Smooth muscle cell (in vitro differentiated cells): ENCODE data around the gene TCL1B. TPM values are rescaled to one million over a fixed set of nuclear protein-coding genes. Genes with fewer than 3 reads are reported as not detected.
"Not testable (repeated sequence)": the region's sequence is repeated elsewhere in the genome, so short reads cannot be mapped to it uniquely, and the experiment has no call there.

Experiments used
- DNase-seq: peaks from one replicate; lab custom pipeline; 2025; ENCODE audit not compliant: unreplicated experiment; lab: John Stamatoyannopoulos, UW
- H2AFZ ChIP-seq: fragments of 200-600 bp; sonication (generic); 2 replicates; pipeline ENCODE4 v1.6.0; 2016; ENCODE audit warnings: antibody characterized with exemption, low read depth, mild to moderate bottlenecking
- H3F3A ChIP-seq: fragments of 200-600 bp; sonication (generic); 2 replicates; pipeline ENCODE4 v1.6.0; 2017; ENCODE audit warnings: antibody characterized with exemption, low read depth
- H3K27ac ChIP-seq: fragments of 200-600 bp; sonication (generic); 2 replicates; pipeline ENCODE4 v1.5.1; 2016; ENCODE audit warnings: low read depth, mild to moderate bottlenecking
- H3K27me3 ChIP-seq: fragments of 200-600 bp; sonication (generic); 2 replicates; pipeline ENCODE4 v1.6.1; 2016; ENCODE audit warnings: low read depth, mild to moderate bottlenecking
- H3K36me3 ChIP-seq: fragments of 200-600 bp; sonication (generic); 2 replicates; pipeline ENCODE4 v1.5.1; 2016; ENCODE audit warnings: low read depth
- H3K4me1 ChIP-seq: fragments of 200-600 bp; sonication (generic); 2 replicates; pipeline ENCODE4 v1.5.1; 2016; ENCODE audit warnings: low read depth
- H3K4me2 ChIP-seq: fragments of 200-600 bp; sonication (generic); 2 replicates; pipeline ENCODE4 v1.6.0; 2016; ENCODE audit warnings: mild to moderate bottlenecking
- H3K4me3 ChIP-seq: fragments of 200-600 bp; sonication (generic); 2 replicates; pipeline ENCODE4 v1.5.1; 2016; ENCODE audit warnings: mild to moderate bottlenecking
- H3K79me2 ChIP-seq: fragments of 200-600 bp; sonication (generic); 2 replicates; pipeline ENCODE4 v1.6.0; 2016; ENCODE audit warnings: low read depth, mild to moderate bottlenecking
- H3K9ac ChIP-seq: fragments of 200-600 bp; sonication (generic); 2 replicates; pipeline ENCODE4 v1.6.0; 2016; ENCODE audit warnings: low read depth
- H3K9me3 ChIP-seq: fragments of 200-600 bp; sonication (generic); replicated peaks from 2 replicates; pipeline ENCODE4 v1.5.1; 2016; ENCODE audit warnings: low read depth
- H4K20me1 ChIP-seq: fragments of 200-600 bp; sonication (generic); 2 replicates; pipeline ENCODE4 v1.6.0; 2016; ENCODE audit warnings: low read depth
- WGBS: methylation state at CpG from one replicate; pipeline ENCODE4 v1.1.7; 2016; ENCODE audit warnings: low lambda C conversion rate; 5-methylcytosine and 5-hydroxymethylcytosine counted together
- polyA plus RNA-seq: library from polyadenylated mRNA; unstranded; fragments of >200 nt; fragmentation: Nextera tagmentation; extraction: Ambion mirVana; gene quantifications from 2 replicates; pipeline ENCODE4 v1.2.1, GENCODE V29; 2016
- total RNA-seq: library from RNA; depleted of rRNA; stranded (reverse); fragments of >200 nt; gene quantifications from 2 replicates; pipeline ENCODE4 v1.2.3, GENCODE V29; 2014
- TF ChIP-seq, protein P1 (sequence below): fragments of 200-600 bp; sonication (generic); IDR thresholded peaks from 2 replicates; pipeline ENCODE4 v1.5.1; 2017; ENCODE audit warnings: borderline replicate concordance, mild to moderate bottlenecking, antibody characterized with exemption; ENCODE audit not compliant: insufficient read depth, poor library complexity, severe bottlenecking

Gene TCL1B
- total and polyA plus RNA-seq, 2 experiments from 2014 or later = not detected

DNA sequence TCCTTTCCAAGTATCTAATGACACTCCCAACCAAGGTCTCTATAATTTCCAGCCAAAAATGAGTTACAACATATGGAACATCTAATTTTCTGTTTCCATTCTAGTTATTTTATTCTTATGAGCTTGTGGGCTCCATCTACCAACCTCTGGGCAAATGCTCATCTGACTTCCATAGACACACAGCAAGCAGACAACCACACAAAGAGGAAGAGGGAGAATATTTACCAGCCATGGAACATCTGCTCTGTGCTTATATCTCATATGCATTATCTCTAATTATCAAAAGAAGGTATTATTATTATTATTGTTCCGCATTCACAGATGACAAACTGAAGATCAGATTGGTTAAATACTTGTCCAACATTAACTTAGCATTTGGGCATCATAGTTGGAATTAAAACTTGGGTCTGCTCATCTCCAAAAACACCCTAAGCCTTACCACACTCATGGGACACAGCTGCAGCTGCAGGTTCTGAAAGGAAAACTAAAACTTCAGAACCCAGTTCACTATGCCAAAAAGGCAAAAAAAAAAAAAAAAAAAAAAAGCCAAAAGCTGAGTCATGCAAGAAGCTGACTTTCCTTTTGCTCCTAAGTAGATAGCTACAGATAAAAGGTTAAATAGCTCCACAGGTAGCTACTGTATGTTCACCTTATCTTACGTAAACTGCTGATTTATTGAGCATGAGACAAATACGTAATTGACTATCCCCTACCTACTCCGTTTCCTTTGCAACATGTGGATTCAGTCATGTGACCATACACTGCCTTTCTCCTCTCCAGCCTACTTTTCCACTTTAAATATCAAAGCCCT lies 23.6 kb upstream of the TCL1B start:
- Histone ChIP-seq H3K36me3 (no peaks in the 10 kb centered on the region), H3F3A (no peaks in the 10 kb centered on the region), H3K27me3 (no peaks in the 10 kb centered on the region), H3K79me2 (no peaks in the 10 kb centered on the region), H3K9ac (no peak overlapping the region), H3K4me1 (no peaks in the 10 kb centered on the region), H3K4me3 (no peak overlapping the region), H3K4me2 (no peak overlapping the region), H4K20me1 (no peaks in the 10 kb centered on the region), H2AFZ (no peak overlapping the region), H3K27ac (no peak overlapping the region), H3K9me3 (no peaks in the 10 kb centered on the region)
- no peak for DNase-seq
- WGBS = 68% methylated on average over 4 of the region's 4 CpGs
- TF ChIP-seq, protein P1, sequence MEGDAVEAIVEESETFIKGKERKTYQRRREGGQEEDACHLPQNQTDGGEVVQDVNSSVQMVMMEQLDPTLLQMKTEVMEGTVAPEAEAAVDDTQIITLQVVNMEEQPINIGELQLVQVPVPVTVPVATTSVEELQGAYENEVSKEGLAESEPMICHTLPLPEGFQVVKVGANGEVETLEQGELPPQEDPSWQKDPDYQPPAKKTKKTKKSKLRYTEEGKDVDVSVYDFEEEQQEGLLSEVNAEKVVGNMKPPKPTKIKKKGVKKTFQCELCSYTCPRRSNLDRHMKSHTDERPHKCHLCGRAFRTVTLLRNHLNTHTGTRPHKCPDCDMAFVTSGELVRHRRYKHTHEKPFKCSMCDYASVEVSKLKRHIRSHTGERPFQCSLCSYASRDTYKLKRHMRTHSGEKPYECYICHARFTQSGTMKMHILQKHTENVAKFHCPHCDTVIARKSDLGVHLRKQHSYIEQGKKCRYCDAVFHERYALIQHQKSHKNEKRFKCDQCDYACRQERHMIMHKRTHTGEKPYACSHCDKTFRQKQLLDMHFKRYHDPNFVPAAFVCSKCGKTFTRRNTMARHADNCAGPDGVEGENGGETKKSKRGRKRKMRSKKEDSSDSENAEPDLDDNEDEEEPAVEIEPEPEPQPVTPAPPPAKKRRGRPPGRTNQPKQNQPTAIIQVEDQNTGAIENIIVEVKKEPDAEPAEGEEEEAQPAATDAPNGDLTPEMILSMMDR = no peak

DNA sequence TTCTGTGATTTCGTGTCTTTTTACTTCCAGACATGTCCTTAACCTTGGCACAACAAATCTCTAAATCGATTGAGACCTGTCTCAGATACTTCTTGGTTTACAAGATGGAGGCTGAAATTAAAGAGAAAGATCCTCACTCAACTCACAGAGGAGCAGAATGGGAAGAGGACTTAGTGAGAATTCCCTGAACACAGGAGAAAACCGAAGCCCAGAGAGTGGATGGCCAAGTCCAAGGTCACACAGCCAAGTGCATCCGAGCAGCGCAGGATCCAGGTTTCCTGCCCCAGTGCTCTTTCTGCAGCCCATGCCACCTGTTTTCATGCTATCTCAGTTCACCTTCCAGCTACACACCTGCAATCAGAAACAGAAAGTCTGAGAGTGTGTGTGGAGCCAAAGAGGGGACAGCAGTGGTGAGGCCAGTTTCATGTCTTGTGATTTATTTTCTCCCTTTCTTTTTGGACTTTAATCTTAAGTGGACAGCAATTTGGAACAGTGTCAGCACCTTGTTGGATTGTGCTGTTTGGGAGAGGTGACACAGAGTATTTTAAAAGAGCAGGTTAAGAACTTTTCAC lies 22.9 kb upstream of the TCL1B start:
- 89% methylated on average over 5 of the region's 5 CpGs for WGBS
- H4K20me1 ChIP-seq = no peaks in the 10 kb centered on the region
- no peaks in the 10 kb centered on the region for H3K27me3 ChIP-seq
- H3K4me2 ChIP-seq = no peak overlapping the region
- no peaks in the 10 kb centered on the region for H3F3A ChIP-seq
- no peak overlapping the region for H3K9ac ChIP-seq
- no peaks in the 10 kb centered on the region for H3K9me3 ChIP-seq
- TF ChIP-seq, protein P1 = no peak
- DNase-seq = no peak
- no peaks in the 10 kb centered on the region for H3K4me1 ChIP-seq
- H3K79me2 ChIP-seq = no peaks in the 10 kb centered on the region
- no peak overlapping the region for H2AFZ ChIP-seq
- no peak overlapping the region for H3K27ac ChIP-seq
- no peak overlapping the region for H3K4me3 ChIP-seq
- no peaks in the 10 kb centered on the region for H3K36me3 ChIP-seq

DNA sequence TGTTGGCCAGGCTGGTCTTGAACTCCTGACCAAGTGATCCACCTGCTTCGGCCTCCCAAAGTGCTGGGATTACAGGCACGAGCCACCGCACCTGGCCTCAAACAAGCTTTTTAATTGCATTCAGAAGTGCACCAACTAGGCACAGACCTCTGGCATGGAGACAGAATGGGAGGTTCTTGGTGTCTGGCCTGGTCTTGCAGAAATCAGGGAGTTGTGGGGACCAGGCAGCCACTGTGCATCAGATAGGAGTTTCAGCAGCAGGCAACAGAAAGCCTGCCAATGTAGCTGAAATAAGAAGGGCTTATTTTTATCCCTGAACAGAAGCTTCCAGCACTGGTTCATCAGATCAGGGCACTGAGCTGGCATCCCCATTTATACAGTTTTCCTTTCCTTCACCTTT lies 22.2 kb upstream of the TCL1B start:
- Histone ChIP-seq H4K20me1 (no peaks in the 10 kb centered on the region), H3K4me3 (no peak overlapping the region), H3K79me2 (no peaks in the 10 kb centered on the region), H2AFZ (no peak overlapping the region), H3K4me1 (no peaks in the 10 kb centered on the region), H3F3A (no peaks in the 10 kb centered on the region), H3K27ac (no peak overlapping the region), H3K27me3 (no peaks in the 10 kb centered on the region), H3K36me3 (no peaks in the 10 kb centered on the region), H3K4me2 (no peak overlapping the region), H3K9me3 (no peaks in the 10 kb centered on the region), H3K9ac (no peak overlapping the region)
- 94% methylated on average over 3 of the region's 3 CpGs for WGBS
- TF ChIP-seq, protein P1 = no peak
- DNase-seq = no peak

DNA sequence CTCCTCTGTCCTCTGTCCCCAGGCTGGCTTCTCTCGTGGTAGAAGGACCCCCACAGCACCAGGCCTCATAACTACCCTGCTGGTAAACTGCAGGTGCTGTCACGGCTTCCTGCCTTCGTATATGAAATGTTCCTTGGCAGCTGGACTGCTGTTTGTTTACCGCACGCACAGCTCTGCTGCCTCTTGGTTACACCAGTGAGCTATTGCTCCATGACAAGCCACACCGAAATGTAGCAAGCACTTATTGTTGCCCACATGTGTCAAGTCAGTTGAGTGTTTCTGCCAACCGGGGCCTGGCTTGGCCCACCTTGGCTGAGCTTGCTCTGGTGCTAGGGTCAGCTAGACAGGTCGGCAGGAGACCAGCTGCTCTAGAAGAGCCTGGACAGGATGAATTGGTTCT lies 21.7 kb upstream of the TCL1B start:
- Histone ChIP-seq H3K4me2 (no peak overlapping the region), H3K27me3 (no peaks in the 10 kb centered on the region), H3K4me3 (no peak overlapping the region), H3K36me3 (no peaks in the 10 kb centered on the region), H4K20me1 (no peaks in the 10 kb centered on the region), H3K4me1 (no peaks in the 10 kb centered on the region), H3F3A (no peaks in the 10 kb centered on the region), H2AFZ (no peak overlapping the region), H3K9ac (no peak overlapping the region), H3K9me3 (no peaks in the 10 kb centered on the region), H3K79me2 (no peaks in the 10 kb centered on the region), H3K27ac (no peak overlapping the region)
- WGBS = 93% methylated on average over 8 of the region's 8 CpGs
- TF ChIP-seq, protein P1 = no peak
- DNase-seq = no peak

DNA sequence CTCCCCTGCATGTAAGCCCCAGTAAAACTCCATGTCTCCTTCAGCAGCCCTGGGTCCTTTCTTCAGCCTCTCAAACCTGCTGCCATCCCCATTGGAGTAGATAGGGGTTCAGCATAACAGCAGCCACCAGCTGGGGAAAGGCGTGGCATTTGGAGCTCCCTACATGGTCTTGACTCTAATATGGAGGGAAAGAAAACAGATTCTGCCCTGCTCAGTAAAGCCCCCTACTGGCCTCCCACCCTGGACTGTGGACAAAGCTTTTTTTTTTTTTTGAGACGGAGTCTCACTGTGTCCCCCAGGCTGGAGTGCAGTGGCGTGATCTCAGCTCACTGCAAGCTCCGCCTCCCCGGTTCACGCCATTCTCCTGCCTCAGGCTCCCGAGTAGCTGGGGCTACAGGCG lies 20.7 kb upstream of the TCL1B start:
- H3K9ac ChIP-seq = not testable (repeated sequence)

More for the DNA sequence above, 20.7 kb upstream of the TCL1B start:
- not testable (repeated sequence) for H3K36me3 ChIP-seq, H3K4me1 ChIP-seq, DNase-seq, H3K79me2 ChIP-seq, H3K4me2 ChIP-seq, H3K9me3 ChIP-seq, H3K4me3 ChIP-seq, H3K27ac ChIP-seq, H2AFZ ChIP-seq, H3K27me3 ChIP-seq, H3F3A ChIP-seq, H4K20me1 ChIP-seq
- 67% methylated on average over 8 of the region's 8 CpGs for whole genome bisulfite sequencing
